Uterine smooth muscle cell (primary cell): ENCODE results near the gene GIPC3. TPM values are rescaled to one million over a fixed set of nuclear protein-coding genes. Genes with fewer than 3 reads are reported as not detected.

Experiments
- total RNA-seq: library from RNA; depleted of rRNA; stranded (reverse); fragments of >200 nt; gene quantifications from 2 replicates; pipeline ENCODE4 v1.2.3, GENCODE V29; 2014

Gene GIPC3
- total RNA-seq = under 0.01 TPM in 1 of 2 replicates, not detected in the other

GRCh38 chr19:3585301-3586126, at the start of gene GIPC3:
GIPC3 (plus strand) TSS chr19:3585478; CDS start chr19:3585598, 120 bp downstream.

GRCh38 chr19:3538965-3539755, 46.1 kb upstream of the GIPC3 start, which contains the start of gene TEKTIP1:
TEKTIP1 (plus strand) TSS chr19:3539174; CDS start chr19:3539178, 4 bp downstream.

GRCh38 chr19:3557461-3558248, 27.6 kb upstream of the GIPC3 start, which contains the start of gene MFSD12:
MFSD12 (minus strand) TSS chr19:3557586; CDS start chr19:3557403, 183 bp downstream.

GRCh38 chr19:3572855-3573161, 12.5 kb upstream of the GIPC3 start, which contains the start of gene HMG20B:
HMG20B (plus strand) TSS chr19:3572944; CDS start chr19:3573310, 366 bp downstream.

GRCh38 chr19:3606690-3607289, 21.5 kb downstream of the GIPC3 start, which contains the start of gene TBXA2R:
TBXA2R (minus strand) TSS chr19:3606875; CDS start chr19:3600634, 6,241 bp downstream.

GRCh38 chr19:3626473-3627350, 41.4 kb downstream of the GIPC3 start, which contains the start of gene CACTIN:
CACTIN (minus strand) TSS chr19:3626790; CDS start chr19:3626762, 28 bp downstream.

Other genes starting within 250 kb of the GIPC3 start
- gene NFIC, start 218.9 kb upstream of the GIPC3 start, total RNA-seq = 65.7 and 67.1 TPM in 2 replicates
- gene SMIM24, start 105.0 kb upstream of the GIPC3 start, total RNA-seq = not detected in 2 replicates
- not detected in 2 replicates for gene SMIM44, start 102.0 kb upstream of the GIPC3 start, total RNA-seq
- 15.1 and 21.5 TPM in 2 replicates for gene DOHH, start 84.8 kb upstream of the GIPC3 start, total RNA-seq
- 39.5 and 61.0 TPM in 2 replicates for gene FZR1, start 79.2 kb upstream of the GIPC3 start, total RNA-seq
- not detected in 2 replicates for gene TEKTIP1, start 46.3 kb upstream of the GIPC3 start, total RNA-seq
- 77.8 and 117 TPM in 2 replicates for gene MFSD12, start 27.9 kb upstream of the GIPC3 start, total RNA-seq
- 74.5 and 87.6 TPM in 2 replicates for gene HMG20B, start 12.5 kb upstream of the GIPC3 start, total RNA-seq
- gene TBXA2R, start 21.4 kb downstream of the GIPC3 start, total RNA-seq = 1.4 and 1.6 TPM in 2 replicates
- 29.1 and 34.2 TPM in 2 replicates for gene CACTIN, start 41.3 kb downstream of the GIPC3 start, total RNA-seq
- 18.8 and 25.5 TPM in 2 replicates for gene PIP5K1C, start 115.0 kb downstream of the GIPC3 start, total RNA-seq
- under 0.01 and 0.12 TPM in 2 replicates for gene TJP3, start 122.9 kb downstream of the GIPC3 start, total RNA-seq
- gene APBA3, start 176.2 kb downstream of the GIPC3 start, total RNA-seq = 19.6 and 20.5 TPM in 2 replicates
- gene MRPL54, start 177.2 kb downstream of the GIPC3 start, total RNA-seq = 37.2 and 39.9 TPM in 2 replicates
- not detected in 2 replicates for gene RAX2, start 186.8 kb downstream of the GIPC3 start, total RNA-seq
- gene MATK, start 200.9 kb downstream of the GIPC3 start, total RNA-seq = not detected in 2 replicates